GM12864 (cell line): ENCODE results near the gene MYRIP.

Source experiments
- DNase-seq: peaks from one replicate; pipeline ENCODE4 v3.0.0-alpha.2; 2011; ENCODE audit warnings: low read depth
- H3K4me3 ChIP-seq: 2 replicates; pipeline ENCODE4 v1.5.1; 2011; ENCODE audit warnings: mild to moderate bottlenecking, low read depth, low read length, control low read depth
- CTCF ChIP-seq: IDR thresholded peaks from 2 replicates; pipeline ENCODE4 v1.5.1; 2011; ENCODE audit warnings: low read depth, mild to moderate bottlenecking, moderate library complexity, low read length, control low read depth, inconsistent platforms; ENCODE audit errors: missing control alignments

MYRIP gene

GRCh38 chr3:39960515-39961191, 151.2 kb downstream of the MYRIP start:
- TF ChIP-seq CTCF, result no peak
- no peak for DNase-seq
- H3K4me3 ChIP-seq, result no peak overlapping the region

- H3K4me3 ChIP-seq, result no peak overlapping the region
- DNase-seq, result no peak
- TF ChIP-seq CTCF, result no peak
These were observed 151.8 kb downstream of the MYRIP start for GRCh38 chr3:39961230-39961629.

- no peak for TF ChIP-seq CTCF
- no peak for DNase-seq
- H3K4me3 ChIP-seq, result no peak overlapping the region
These were observed 153.2 kb downstream of the MYRIP start for GRCh38 chr3:39962581-39962980.

GRCh38 chr3:39965461-39965860, 156.1 kb downstream of the MYRIP start:
- DNase-seq, result no peak
- TF ChIP-seq CTCF, result no peak
- H3K4me3 ChIP-seq, result no peak overlapping the region

- TF ChIP-seq CTCF, result no peak
- H3K4me3 ChIP-seq, result no peak overlapping the region
- DNase-seq, result no peak
These were observed 156.6 kb downstream of the MYRIP start for GRCh38 chr3:39965997-39966396.

- DNase-seq, result no peak
- no peak for TF ChIP-seq CTCF
- no peak overlapping the region for H3K4me3 ChIP-seq
These were observed 161.6 kb downstream of the MYRIP start for GRCh38 chr3:39970982-39971381.

- no peak for TF ChIP-seq CTCF
- no peak overlapping the region for H3K4me3 ChIP-seq
- DNase-seq, result no peak
These were observed 162.2 kb downstream of the MYRIP start for GRCh38 chr3:39971559-39972031.
